Measurements from ENCODE around the gene ONECUT1. TPM values are rescaled to one million over a fixed set of nuclear protein-coding genes. Genes with fewer than 3 reads are reported as not detected.

ONECUT1 gene
- total and polyA plus RNA-seq, 2 donors (not counting 3 experiments of a cell fraction or from before 2014, with no cell fraction given), result not detected

DNA sequence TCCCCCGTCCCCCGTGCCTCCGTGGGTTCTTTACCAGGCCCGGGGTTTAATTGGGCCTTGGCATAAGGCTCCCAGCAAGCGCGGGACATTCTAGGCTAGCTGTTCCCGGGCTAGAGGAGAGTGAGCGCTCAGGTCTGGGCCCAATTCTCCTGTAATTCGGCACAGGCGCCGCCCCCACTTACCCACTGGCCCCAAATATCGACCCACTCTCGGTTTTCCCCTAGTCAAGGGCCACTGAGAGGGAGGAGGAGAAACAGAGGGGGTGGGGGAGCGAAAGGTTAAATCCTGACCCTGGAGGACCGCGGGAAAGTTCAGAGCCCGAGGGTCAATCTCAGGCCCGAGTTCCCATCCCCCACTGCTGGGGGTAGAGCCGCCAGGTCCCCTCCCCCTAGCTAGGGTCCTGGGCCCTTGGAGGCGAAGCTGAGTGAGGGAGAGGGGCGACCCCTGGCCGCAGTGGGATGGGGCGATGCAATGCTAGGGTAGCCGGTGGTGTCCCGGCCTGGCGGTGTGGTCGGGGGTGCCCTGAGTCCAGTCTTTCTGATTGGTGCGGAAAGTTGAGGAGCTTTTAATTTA lies 8.5 kb upstream of the ONECUT1 start:
- Histone ChIP-seq H3K79me2 (ENCODE audit: control insufficient read depth, insufficient read depth, low read length) (no peaks in the 10 kb centered on the region), H3K4me2 (ENCODE audit: insufficient read depth, low read length) (no peak overlapping the region), H2AFZ (ENCODE audit: low read depth, low read length) (no peak overlapping the region), H3K9me3 (replicated peaks; ENCODE audit: control insufficient read depth, insufficient read depth, low read length) (no peaks in the 10 kb centered on the region), H3K4me1 (ENCODE audit: control insufficient read depth, extremely low read depth, insufficient read depth, low read length) (no peaks in the 10 kb centered on the region), H3K4me3 (replicated peaks in 1 of 3; ENCODE audit: insufficient read depth in 1 of 3, low read depth in 1 of 3, low read length in 3 of 3) (no peak overlapping the region), H3K27me3 (ENCODE audit: control insufficient read depth in 2 of 2, insufficient read depth in 2 of 2, low read length in 2 of 2) (peaks cover 96 to 100% of the 10 kb centered on the region in 2 experiments), H3K36me3 (ENCODE audit: control insufficient read depth in 2 of 2, extremely low read depth in 1 of 2, insufficient read depth in 2 of 2, low read length in 2 of 2) (no peaks in the 10 kb centered on the region), H3K27ac (ENCODE audit: insufficient read depth, low read depth, low read length) (no peak overlapping the region), H3K9me1 (replicated peaks; ENCODE audit: control insufficient read depth, extremely low read depth, insufficient read depth, low read length) (no peaks in the 10 kb centered on the region), H3K9ac (replicated peaks; ENCODE audit: extremely low read depth, insufficient read depth, low read length) (no peak overlapping the region), H4K20me1 (replicated peaks; ENCODE audit: control insufficient read depth, extremely low read depth, insufficient read depth, low read length) (no peaks in the 10 kb centered on the region)
- intact Hi-C loops (cut with micrococcal nuclease), result no loop called here
- FAIRE-seq (no peak), DNase-seq (ENCODE audit: low read depth, low spot score) (no peak)
- ChIA-PET CTCF (interaction anchor here (1.5 kb wide), 1 partner anchor 11 kb away, joined by 3 read pairs; no protein-coding TSS in a partner anchor), POLR2A (no interaction called here)
- dilution Hi-C loops (cut with MboI; ENCODE audit: extremely low pct_ligation_motif_present, low sequenced_read_pairs), result no loop called here
- TF ChIP-seq EZH2 (IDR thresholded peaks at IDR 0.05; ENCODE audit: borderline replicate concordance, low read depth, low read length, severe bottlenecking) (peak; percentile 91), FOS (IDR thresholded peaks at IDR 0.05; ENCODE audit: borderline replicate concordance, insufficient read depth, low read length) (no peak)
- no TSS peak for BruUV-seq (replicated peaks)

DNA sequence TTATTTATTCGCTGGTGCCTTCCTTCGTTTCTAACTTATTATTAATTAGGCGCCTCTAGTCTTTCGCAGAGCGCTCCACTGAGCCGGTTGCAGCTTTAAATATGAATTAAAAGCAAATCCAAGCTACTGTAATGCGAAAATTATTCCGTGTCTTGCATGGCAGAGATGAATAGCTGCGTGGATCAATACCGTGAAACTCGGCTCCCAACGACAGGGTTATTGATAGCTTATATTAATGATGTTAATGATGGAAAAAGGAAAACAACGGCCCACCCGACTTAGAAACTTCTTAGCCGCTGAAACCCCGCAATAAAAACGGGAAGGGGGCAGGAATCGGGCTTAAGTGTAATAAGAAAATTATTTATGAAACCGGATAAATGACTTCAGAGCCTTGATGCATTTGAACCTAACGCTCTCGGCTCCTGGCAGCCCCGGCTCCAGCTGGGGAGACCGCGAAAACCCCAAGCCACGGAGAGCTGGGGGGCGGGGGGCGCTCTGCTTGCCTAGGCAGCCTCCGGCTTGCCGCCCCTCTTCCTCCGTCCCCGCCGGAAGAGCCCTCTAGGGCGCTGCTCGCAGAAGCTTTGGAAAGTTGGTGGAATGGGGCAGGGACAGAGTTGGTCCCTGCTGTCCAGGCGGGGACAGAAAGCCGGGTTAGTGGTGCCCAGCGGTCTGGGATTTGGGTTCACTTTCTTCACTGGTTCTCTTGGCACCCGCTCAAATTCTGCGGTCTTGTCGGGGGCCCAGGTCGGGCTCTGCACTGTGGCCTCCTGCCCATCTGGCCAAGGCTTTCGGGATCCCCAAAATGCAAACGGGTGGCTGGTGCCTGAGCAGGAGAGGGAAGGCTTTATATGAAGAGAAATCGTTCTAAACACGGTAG lies 7.7 kb upstream of the ONECUT1 start:
- H3K4me3 ChIP-seq (replicated peaks in 1 of 3; ENCODE audit: insufficient read depth in 1 of 3, low read depth in 1 of 3, low read length in 3 of 3), result no peak overlapping the region
- H3K27ac ChIP-seq (ENCODE audit: insufficient read depth, low read depth, low read length), result no peak overlapping the region
- peaks cover 95 to 100% of the 10 kb centered on the region in 2 experiments for H3K27me3 ChIP-seq (ENCODE audit: control insufficient read depth in 2 of 2, insufficient read depth in 2 of 2, low read length in 2 of 2)
- no peak overlapping the region for H3K4me2 ChIP-seq (ENCODE audit: insufficient read depth, low read length)
- no peak overlapping the region for H3K9ac ChIP-seq (replicated peaks; ENCODE audit: extremely low read depth, insufficient read depth, low read length)
- FAIRE-seq (no peak), DNase-seq (ENCODE audit: low read depth, low spot score) (no peak)
- dilution Hi-C loops (cut with MboI; ENCODE audit: extremely low pct_ligation_motif_present, low sequenced_read_pairs) (no loop called here), intact Hi-C loops (cut with micrococcal nuclease) (no loop called here)
- no TSS peak for BruUV-seq (replicated peaks)
- ChIA-PET POLR2A (no interaction called here), CTCF (no interaction called here)
- no peaks in the 10 kb centered on the region for H3K4me1 ChIP-seq (ENCODE audit: control insufficient read depth, extremely low read depth, insufficient read depth, low read length)
- H3K36me3 ChIP-seq (ENCODE audit: control insufficient read depth in 2 of 2, extremely low read depth in 1 of 2, insufficient read depth in 2 of 2, low read length in 2 of 2), result no peaks in the 10 kb centered on the region
- no peaks in the 10 kb centered on the region for H3K79me2 ChIP-seq (ENCODE audit: control insufficient read depth, insufficient read depth, low read length)
- no peaks in the 10 kb centered on the region for H3K9me1 ChIP-seq (replicated peaks; ENCODE audit: control insufficient read depth, extremely low read depth, insufficient read depth, low read length)
- no peaks in the 10 kb centered on the region for H3K9me3 ChIP-seq (replicated peaks; ENCODE audit: control insufficient read depth, insufficient read depth, low read length)
- peak; percentile 94 for TF ChIP-seq EZH2 (IDR thresholded peaks at IDR 0.05; ENCODE audit: borderline replicate concordance, low read depth, low read length, severe bottlenecking)
- no peak for TF ChIP-seq JUN (IDR thresholded peaks at IDR 0.05; ENCODE audit: borderline replicate concordance, insufficient read depth, insufficient read length, low read depth)
- no peak overlapping the region for H2AFZ ChIP-seq (ENCODE audit: low read depth, low read length)
- no peaks in the 10 kb centered on the region for H4K20me1 ChIP-seq (replicated peaks; ENCODE audit: control insufficient read depth, extremely low read depth, insufficient read depth, low read length)

Measured in endothelial cell of umbilical vein (primary cell).